Dendritic cell treated with granulocyte-macrophage colony-stimulating factor and Interleukin-4, amounts not matched to agents 40 ng/mL and 50 ng/mL, for 4 days (primary cell): ENCODE results near the gene PLEKHM3.
"Not testable (repeated sequence)": the region's sequence is repeated elsewhere in the genome, so short reads cannot be mapped to it uniquely, and the experiment has no call there.

Experiments
- H3K27ac Mint-ChIP-seq: one replicate; pipeline ENCODE4 v1.8.0; 2022; ENCODE audit warnings: mild to moderate bottlenecking, mixed read lengths
- H3K27me3 Mint-ChIP-seq: one replicate; pipeline ENCODE4 v1.8.0; 2022; ENCODE audit warnings: mild to moderate bottlenecking, mixed read lengths
- H3K36me3 Mint-ChIP-seq: one replicate; pipeline ENCODE4 v1.8.0; 2022; ENCODE audit warnings: low read depth, mixed read lengths
- H3K4me1 Mint-ChIP-seq: one replicate; pipeline ENCODE4 v1.8.0; 2022; ENCODE audit warnings: low read depth, mixed read lengths
- H3K4me3 Mint-ChIP-seq: one replicate; pipeline ENCODE4 v1.8.0; 2022; ENCODE audit warnings: mild to moderate bottlenecking, moderate library complexity, mixed read lengths
- H3K9me3 Mint-ChIP-seq: one replicate; pipeline ENCODE4 v1.8.0; 2022; ENCODE audit warnings: mixed read lengths
- intact Hi-C: fragments of 100-400 bp; cut with micrococcal nuclease; formaldehyde crosslinking; loops from one replicate; pipeline ENCODE4 v1.15.0; 2022

PLEKHM3 gene

DNA sequence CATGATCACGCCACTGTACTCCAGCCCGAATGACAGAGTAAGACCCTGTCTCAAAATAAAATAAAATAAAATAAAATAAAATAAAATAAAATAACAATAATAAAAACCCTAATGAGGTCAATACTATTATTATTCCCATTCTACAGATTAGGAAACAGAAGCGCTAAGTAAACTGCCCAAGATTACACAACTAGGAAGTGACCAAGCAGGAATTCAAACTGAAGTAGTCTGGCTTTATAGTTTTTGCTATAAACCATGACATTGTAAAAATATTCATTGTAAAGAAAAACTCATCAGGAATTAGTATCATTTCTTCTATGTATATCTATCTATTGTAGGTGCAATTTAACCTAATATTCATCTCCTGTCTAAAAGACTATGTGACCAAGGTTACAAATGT lies 1.2 kb downstream of the PLEKHM3 start:
- Mint-ChIP-seq H3K27me3 (no peaks in the 10 kb centered on the region), H3K4me3 (no peak overlapping the region), H3K27ac (no peak overlapping the region), H3K36me3 (peaks cover 13% of the 10 kb centered on the region), H3K9me3 (no peaks in the 10 kb centered on the region), H3K4me1 (peaks cover 16% of the 10 kb centered on the region)
- intact Hi-C loops, result loop anchor here (10.0 kb wide), 1 partner anchor 399 kb away; the partner anchor contains the start of gene METTL21A

DNA sequence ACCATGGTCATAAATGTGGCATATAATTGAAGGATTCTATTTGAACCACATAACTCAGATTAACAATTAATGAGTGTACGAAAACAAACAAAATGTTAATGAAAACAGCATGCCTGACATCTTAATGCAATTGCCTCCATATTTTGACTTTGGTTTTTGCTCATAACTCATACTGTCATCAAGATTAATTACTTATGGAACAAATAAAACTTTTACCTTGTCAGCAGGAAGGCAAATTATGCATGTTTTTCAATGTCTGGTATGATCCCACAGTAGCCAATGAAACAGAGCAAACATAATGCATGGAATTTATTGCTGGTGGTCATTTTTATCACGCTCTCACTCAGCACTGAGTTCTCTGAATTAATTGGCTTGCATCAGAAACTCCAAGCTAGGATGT lies 5.1 kb downstream of the PLEKHM3 start:
- intact Hi-C loops, result loop anchor here (10.0 kb wide), 1 partner anchor 395 kb away; the partner anchor contains the start of gene METTL21A
- no peaks in the 10 kb centered on the region for H3K9me3 Mint-ChIP-seq
- H3K27me3 Mint-ChIP-seq, result no peaks in the 10 kb centered on the region
- H3K4me1 Mint-ChIP-seq, result peaks cover 32% of the 10 kb centered on the region
- H3K4me3 Mint-ChIP-seq, result no peak overlapping the region
- H3K27ac Mint-ChIP-seq, result no peak overlapping the region
- peaks cover 10% of the 10 kb centered on the region for H3K36me3 Mint-ChIP-seq

DNA sequence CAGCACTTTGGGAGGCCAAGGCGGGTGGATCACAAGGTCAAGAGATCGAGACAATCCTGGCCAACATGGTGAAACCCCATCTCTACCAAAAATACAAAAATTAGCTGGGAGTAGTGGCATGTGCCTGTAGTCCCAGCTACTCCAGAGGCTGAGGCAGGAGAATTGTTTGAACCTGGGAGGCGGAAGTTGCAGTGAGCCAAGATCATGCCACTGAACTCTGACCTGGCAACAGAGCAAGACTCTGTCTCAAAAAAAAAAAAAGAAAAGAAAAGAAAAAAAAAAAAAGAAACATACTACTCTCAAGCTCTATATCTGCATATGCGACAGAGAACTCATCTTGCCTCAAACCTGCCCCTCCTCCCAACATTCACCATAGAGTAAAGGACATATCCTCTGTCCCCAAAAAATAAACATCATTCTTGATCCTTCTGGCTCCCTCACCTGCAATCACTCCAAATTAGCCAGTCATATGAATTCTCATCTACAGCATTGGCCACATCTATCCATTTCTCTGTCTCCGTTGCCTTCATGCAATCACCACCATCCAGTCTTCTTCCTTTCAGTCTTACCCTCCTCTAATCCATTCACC lies 7.1 kb downstream of the PLEKHM3 start:
- intact Hi-C loops, H3K9me3 Mint-ChIP-seq, H3K27me3 Mint-ChIP-seq, H3K36me3 Mint-ChIP-seq: not testable (repeated sequence)
- H3K27ac Mint-ChIP-seq, result peak overlapping the region; percentile 47
- peak overlapping the region; percentile 35 for H3K4me3 Mint-ChIP-seq
- H3K4me1 Mint-ChIP-seq, result peaks cover 41% of the 10 kb centered on the region

DNA sequence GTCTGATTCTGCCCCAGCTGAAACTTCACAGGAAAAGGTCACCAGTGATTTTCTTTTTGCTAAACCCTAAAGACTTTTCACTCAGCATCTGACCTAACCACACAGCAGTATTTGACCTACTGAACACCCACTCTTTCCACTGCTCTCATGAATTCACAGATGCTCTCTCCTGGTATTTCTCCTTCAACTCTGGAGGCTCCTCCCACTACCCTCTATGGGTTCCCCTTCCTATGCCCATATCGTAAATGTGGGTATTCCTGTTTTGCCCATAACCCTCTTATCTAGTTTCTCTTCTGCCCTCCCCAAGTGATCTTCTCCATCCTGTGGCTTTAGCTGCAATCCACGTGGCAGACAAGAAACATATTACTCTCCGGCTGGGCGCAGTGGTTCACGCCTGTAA lies 7.6 kb downstream of the PLEKHM3 start:
- no peaks in the 10 kb centered on the region for H3K9me3 Mint-ChIP-seq
- no peaks in the 10 kb centered on the region for H3K27me3 Mint-ChIP-seq
- peaks cover 43% of the 10 kb centered on the region for H3K4me1 Mint-ChIP-seq
- intact Hi-C loops, result no loop called here
- no peaks in the 10 kb centered on the region for H3K36me3 Mint-ChIP-seq
- H3K27ac Mint-ChIP-seq, result peak overlapping the region; percentile 47
- H3K4me3 Mint-ChIP-seq, result peak overlapping the region; percentile 35

DNA sequence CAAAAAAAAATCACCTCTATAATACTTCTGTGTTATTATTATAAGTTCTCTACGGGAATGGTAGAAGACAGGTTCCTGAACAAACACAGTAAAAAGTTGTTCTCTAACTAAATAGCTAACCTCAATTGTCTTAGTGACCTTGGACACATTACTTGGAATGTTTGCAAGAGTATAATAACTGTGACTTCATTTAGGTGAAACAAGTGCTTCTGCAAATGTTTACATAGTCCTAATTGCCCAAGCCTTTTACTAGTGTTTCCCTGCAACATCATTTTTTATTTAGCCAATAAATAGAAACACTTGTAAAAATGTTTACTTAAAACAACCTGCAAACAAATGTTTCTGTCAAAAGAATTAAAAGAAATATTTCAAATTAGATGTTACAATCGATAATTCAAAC lies 9.9 kb downstream of the PLEKHM3 start:
- no peaks in the 10 kb centered on the region for H3K9me3 Mint-ChIP-seq
- intact Hi-C loops, result no loop called here
- no peaks in the 10 kb centered on the region for H3K36me3 Mint-ChIP-seq
- no peak overlapping the region for H3K4me3 Mint-ChIP-seq
- H3K27ac Mint-ChIP-seq, result no peak overlapping the region
- H3K27me3 Mint-ChIP-seq, result no peaks in the 10 kb centered on the region
- peaks cover 49% of the 10 kb centered on the region for H3K4me1 Mint-ChIP-seq

DNA sequence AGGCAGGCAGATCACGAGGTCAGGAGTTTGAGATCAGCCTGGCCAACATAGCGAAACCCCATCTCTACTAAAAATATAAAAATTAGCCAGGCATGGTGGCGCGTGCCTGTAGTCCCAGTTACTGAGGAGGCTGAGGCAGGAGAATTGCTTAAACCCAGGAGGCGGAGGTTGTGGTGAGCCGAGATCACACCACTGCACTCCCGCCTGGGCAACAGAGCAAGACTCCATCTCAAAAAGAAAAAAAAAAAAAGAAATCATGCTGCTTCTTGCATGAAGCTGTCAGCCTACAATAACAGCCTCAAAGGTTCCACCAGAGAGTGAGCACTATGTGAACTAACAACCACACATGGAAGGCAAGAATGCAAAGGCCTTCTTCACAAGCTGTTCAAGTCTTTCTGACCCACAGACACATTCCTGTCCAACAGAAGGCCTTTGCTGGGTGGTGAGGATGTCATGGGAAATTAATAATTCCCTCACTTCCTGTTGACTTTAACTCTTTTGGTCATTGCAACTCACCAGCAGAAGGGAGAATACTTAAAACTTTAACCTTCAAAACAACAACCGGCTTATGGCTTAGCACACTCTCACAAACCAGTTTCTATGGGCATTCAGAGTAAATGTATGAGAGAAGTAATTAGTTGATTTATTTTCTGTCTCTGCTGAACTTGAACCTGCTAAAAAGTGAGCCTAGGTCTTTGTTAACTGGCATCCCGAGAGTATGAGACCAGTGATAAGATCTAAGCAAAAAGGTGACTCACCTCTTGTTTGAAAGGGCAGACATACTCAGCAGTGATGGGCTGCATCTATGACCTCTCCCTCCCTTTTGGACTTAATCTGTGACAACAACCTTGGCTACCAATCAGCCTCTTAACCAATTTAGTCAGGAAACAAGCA lies 11.8 kb downstream of the PLEKHM3 start:
- Mint-ChIP-seq H3K27ac (no peak overlapping the region), H3K9me3 (no peaks in the 10 kb centered on the region), H3K27me3 (no peaks in the 10 kb centered on the region), H3K36me3 (no peaks in the 10 kb centered on the region), H3K4me3 (no peak overlapping the region), H3K4me1 (peaks cover 55% of the 10 kb centered on the region)
- intact Hi-C loops, result no loop called here

DNA sequence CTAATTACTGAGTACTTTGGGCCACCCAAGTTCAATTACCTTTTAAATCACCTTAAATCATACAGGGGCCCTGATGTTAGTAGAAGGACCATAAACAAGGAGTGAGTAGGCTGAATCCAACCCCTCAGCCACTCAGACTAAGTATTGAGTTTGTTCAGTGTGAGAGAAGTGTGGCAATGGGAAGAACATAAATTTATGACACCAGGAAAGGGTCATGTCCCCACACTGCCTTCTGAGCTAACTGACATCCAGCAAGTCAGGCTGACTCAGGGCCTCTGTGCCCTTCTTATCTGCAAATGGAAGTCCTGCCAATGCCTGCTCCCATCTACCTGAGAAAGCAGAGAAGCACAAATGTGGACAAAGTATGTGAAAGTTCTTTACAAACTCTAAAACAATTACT lies 12.9 kb downstream of the PLEKHM3 start:
- H3K27me3 Mint-ChIP-seq, result no peaks in the 10 kb centered on the region
- peaks cover 47% of the 10 kb centered on the region for H3K4me1 Mint-ChIP-seq
- H3K9me3 Mint-ChIP-seq, result no peaks in the 10 kb centered on the region
- no peak overlapping the region for H3K4me3 Mint-ChIP-seq
- no peaks in the 10 kb centered on the region for H3K36me3 Mint-ChIP-seq
- intact Hi-C loops, result no loop called here
- no peak overlapping the region for H3K27ac Mint-ChIP-seq

DNA sequence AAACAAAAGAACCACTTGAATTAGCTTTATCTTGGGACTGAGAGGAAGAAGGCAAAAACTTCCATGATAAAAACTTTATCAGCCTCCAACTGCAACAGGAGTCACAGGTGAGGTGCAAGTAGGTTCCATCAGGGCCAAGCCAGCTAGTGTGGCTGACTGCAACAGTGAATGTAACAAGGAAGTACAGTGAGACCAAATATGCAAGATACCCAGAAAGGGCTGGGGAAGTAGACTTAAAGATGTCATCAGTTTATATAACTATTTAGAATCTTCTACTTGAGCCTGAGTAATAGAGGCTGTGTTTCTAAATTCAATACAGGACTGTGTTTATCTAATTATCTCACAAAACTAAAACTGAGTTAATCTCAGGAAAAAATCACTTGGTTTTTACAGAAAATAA lies 14.8 kb downstream of the PLEKHM3 start:
- Mint-ChIP-seq H3K4me1 (peaks cover 51% of the 10 kb centered on the region), H3K36me3 (no peaks in the 10 kb centered on the region), H3K4me3 (no peak overlapping the region), H3K9me3 (no peaks in the 10 kb centered on the region), H3K27ac (no peak overlapping the region), H3K27me3 (no peaks in the 10 kb centered on the region)
- intact Hi-C loops, result no loop called here

DNA sequence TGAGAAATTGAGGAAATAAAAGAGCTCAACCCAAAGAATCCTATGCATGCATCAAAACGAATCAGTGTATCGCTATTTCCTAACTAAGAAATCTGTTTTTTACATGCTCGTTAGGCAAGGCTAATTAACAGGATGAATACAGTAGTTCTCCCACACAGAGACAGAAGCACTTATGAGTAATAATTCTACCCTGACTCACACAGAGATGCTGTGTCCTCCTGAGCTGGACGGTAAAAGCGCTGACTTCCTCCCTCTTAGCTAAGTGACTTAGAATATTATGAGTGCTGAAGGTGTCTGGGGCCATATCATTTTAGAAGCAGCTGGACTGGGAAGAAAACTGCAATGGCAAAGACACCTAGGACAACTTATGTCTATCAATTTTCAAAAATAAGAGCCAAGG lies 18.5 kb downstream of the PLEKHM3 start:
- H3K4me3 Mint-ChIP-seq, result no peak overlapping the region
- intact Hi-C loops, result no loop called here
- no peaks in the 10 kb centered on the region for H3K27me3 Mint-ChIP-seq
- H3K36me3 Mint-ChIP-seq, result no peaks in the 10 kb centered on the region
- H3K4me1 Mint-ChIP-seq, result peaks cover 29% of the 10 kb centered on the region
- H3K27ac Mint-ChIP-seq, result no peak overlapping the region
- H3K9me3 Mint-ChIP-seq, result no peaks in the 10 kb centered on the region

DNA sequence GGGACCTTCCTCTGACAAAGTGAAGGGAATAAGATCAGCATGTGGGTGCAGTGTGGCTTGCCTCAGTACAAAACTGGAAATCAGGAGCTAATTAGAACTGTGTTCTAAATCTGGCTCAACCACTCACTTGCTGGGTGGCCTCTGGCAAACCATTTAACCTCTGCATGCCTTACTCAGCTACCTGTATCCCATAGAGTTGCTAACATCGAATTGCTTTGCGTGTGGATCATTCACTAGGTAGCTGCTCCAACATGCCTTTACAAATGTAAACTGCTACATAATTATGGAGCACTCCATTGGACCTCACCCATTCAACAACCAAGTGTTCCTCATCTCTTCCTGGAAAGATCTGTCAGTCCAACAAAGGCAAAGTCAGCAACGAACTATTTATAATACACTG lies 19.0 kb downstream of the PLEKHM3 start:
- Mint-ChIP-seq H3K4me3 (no peak overlapping the region), H3K27ac (no peak overlapping the region), H3K4me1 (peaks cover 29% of the 10 kb centered on the region), H3K36me3 (peaks cover 2% of the 10 kb centered on the region), H3K9me3 (no peaks in the 10 kb centered on the region), H3K27me3 (no peaks in the 10 kb centered on the region)
- intact Hi-C loops, result no loop called here

DNA sequence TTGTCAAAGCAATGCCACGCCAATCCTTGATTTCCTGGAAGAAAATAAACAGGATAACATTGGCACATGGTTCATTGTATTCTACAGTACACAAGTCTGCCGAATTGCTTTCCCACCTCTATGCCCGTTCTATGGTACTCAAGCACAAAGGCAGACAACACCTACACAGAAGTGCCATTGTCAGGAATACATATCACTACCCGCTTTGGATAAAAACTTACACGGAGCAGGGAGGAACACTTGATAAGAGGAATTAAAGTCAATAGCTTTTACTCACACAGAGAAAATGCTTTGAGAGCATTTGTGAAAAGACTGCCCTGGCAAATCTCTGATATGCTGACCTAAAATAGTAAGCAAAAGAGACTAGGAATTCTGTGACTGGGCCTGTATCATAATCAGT lies 23.4 kb downstream of the PLEKHM3 start:
- H3K27me3 Mint-ChIP-seq, result no peaks in the 10 kb centered on the region
- no peak overlapping the region for H3K4me3 Mint-ChIP-seq
- peaks cover 23% of the 10 kb centered on the region for H3K4me1 Mint-ChIP-seq
- no peak overlapping the region for H3K27ac Mint-ChIP-seq
- no peaks in the 10 kb centered on the region for H3K9me3 Mint-ChIP-seq
- intact Hi-C loops, result no loop called here
- peaks cover 42% of the 10 kb centered on the region for H3K36me3 Mint-ChIP-seq

DNA sequence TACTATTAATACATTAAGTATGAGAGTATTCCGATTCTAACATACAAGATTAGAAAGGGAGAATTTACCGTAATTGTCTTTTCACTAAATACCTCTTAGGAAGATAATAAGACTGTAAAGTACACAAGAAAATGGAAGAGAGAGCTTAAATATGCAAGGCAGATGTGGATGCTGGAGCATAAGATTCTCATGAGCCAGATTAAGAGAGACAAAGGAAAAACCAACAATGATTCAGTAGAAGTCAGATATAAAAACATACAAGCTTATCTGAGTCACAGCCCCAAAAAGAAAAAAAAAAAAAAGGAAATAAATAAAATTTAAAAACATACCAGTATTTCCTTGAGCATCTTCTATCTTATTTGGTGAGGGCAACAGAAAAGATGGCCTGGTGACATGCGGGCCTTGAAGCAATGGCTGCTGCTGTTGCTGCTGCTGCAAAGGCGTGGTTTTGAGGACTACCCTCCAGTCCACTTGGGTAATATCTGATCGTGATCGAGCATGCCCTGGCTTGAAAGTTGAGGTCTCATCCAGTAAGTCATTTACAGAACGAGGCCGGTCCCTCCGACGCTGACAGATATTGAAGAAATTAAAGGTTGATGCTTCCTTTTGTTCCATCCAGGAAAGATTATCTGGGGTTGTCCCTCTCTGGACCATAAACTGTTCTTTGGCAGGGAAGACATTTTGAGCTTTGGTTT lies 24.5 kb downstream of the PLEKHM3 start:
- intact Hi-C loops, result no loop called here
- Mint-ChIP-seq H3K4me3 (no peak overlapping the region), H3K27ac (no peak overlapping the region)

DNA sequence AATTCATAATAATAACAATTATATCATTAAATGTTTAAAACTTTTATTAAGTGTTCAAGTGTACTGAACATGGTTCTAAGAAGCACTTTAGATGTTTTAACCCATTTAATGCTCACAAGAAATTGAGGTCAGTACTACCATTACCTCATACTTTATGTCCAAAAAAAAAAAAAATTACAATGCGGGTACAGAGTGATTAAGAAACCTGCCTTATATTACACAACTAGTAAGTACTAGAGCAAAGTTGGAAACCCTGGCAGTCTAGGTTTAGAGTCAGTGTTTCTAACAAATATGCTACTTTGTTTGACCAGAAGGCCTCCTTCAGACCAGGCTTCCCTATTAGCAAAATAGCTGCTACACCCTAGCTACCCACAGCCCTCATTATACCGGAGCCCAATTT lies 28.5 kb downstream of the PLEKHM3 start:
- Mint-ChIP-seq H3K9me3 (no peaks in the 10 kb centered on the region), H3K4me3 (no peak overlapping the region), H3K27ac (no peak overlapping the region), H3K36me3 (peaks cover 43% of the 10 kb centered on the region), H3K4me1 (peaks cover 17% of the 10 kb centered on the region), H3K27me3 (no peaks in the 10 kb centered on the region)
- intact Hi-C loops, result no loop called here

More for the DNA sequence above, 24.5 kb downstream of the PLEKHM3 start:
- peaks cover 17% of the 10 kb centered on the region for H3K4me1 Mint-ChIP-seq
- no peaks in the 10 kb centered on the region for H3K9me3 Mint-ChIP-seq
- H3K27me3 Mint-ChIP-seq, result no peaks in the 10 kb centered on the region
- peaks cover 43% of the 10 kb centered on the region for H3K36me3 Mint-ChIP-seq

DNA sequence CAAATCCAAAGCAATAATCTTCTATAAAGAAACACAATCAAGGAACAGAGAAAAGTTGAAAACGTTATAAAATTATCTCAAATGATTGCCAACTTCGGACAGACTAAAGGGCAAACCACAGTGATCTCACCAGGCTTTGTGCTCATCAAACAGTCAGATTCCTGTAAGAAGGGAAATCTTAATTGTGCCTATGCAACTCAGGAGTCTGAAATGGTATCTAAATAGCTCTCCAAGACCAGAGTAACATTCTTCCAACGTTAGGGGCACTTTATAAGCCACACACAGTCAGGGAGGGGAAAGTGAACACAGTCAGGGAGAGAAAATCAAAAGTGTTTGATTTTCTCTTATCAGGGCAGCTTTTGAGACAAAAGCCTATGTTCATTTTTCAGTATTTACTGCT lies 29.4 kb downstream of the PLEKHM3 start:
- Mint-ChIP-seq H3K4me3 (no peak overlapping the region), H3K9me3 (no peaks in the 10 kb centered on the region), H3K27me3 (no peaks in the 10 kb centered on the region), H3K4me1 (peaks cover 17% of the 10 kb centered on the region), H3K27ac (no peak overlapping the region), H3K36me3 (peaks cover 37% of the 10 kb centered on the region)
- intact Hi-C loops, result no loop called here
